AG09309 (cell line): Measurements from ENCODE around the gene ATCAY.

ENCODE experiments used
- DNase-seq: peaks from one replicate; pipeline ENCODE4 v3.0.0-alpha.2; 2010; ENCODE audit warnings: low read depth
- H3K4me3 ChIP-seq: 2 replicates; pipeline ENCODE4 v1.5.1; 2011; ENCODE audit warnings: mild to moderate bottlenecking, low read depth, low read length, moderate library complexity; ENCODE audit not compliant: control insufficient read depth
- CTCF ChIP-seq: IDR thresholded peaks from 2 replicates; pipeline ENCODE4 v1.5.1; 2011; ENCODE audit warnings: mild to moderate bottlenecking, low read depth, low read length, inconsistent platforms; ENCODE audit not compliant: insufficient read depth, control insufficient read depth; ENCODE audit errors: missing control alignments

ATCAY gene

GRCh38 chr19:3910105-3910504 is 29.6 kb downstream of the ATCAY start:
- no peak overlapping the region for H3K4me3 ChIP-seq
- TF ChIP-seq CTCF, result no peak
- no peak for DNase-seq

GRCh38 chr19:3914199-3914598 is 33.7 kb downstream of the ATCAY start:
- DNase-seq, result no peak
- no peak overlapping the region for H3K4me3 ChIP-seq

GRCh38 chr19:3916033-3916432 is 35.5 kb downstream of the ATCAY start:
- DNase-seq, result no peak
- TF ChIP-seq CTCF, result no peak
- no peak overlapping the region for H3K4me3 ChIP-seq

More at GRCh38 chr19:3914199-3914598, 33.7 kb downstream of the ATCAY start:
- TF ChIP-seq CTCF, result no peak

- DNase-seq, result no peak
- no peak for TF ChIP-seq CTCF
- H3K4me3 ChIP-seq, result no peak overlapping the region
These were observed 39.3 kb downstream of the ATCAY start for GRCh38 chr19:3919793-3920192.

- DNase-seq, result no peak
- no peak for TF ChIP-seq CTCF
- no peak overlapping the region for H3K4me3 ChIP-seq
These were observed 42.7 kb downstream of the ATCAY start for GRCh38 chr19:3923096-3923758.

GRCh38 chr19:3923912-3924311 is 43.4 kb downstream of the ATCAY start:
- DNase-seq, result no peak
- H3K4me3 ChIP-seq, result no peak overlapping the region
- no peak for TF ChIP-seq CTCF
